GM21576 (cell line): Measurements from ENCODE around the gene NEGR1.

ENCODE experiments used
- ATAC-seq: cut with Tn5 transposase; IDR thresholded peaks from one replicate; pipeline ENCODE4 v1.9.1; 2021; ENCODE audit warnings: mild to moderate bottlenecking, moderate library complexity; ENCODE audit not compliant: unreplicated experiment

The NEGR1 gene

DNA sequence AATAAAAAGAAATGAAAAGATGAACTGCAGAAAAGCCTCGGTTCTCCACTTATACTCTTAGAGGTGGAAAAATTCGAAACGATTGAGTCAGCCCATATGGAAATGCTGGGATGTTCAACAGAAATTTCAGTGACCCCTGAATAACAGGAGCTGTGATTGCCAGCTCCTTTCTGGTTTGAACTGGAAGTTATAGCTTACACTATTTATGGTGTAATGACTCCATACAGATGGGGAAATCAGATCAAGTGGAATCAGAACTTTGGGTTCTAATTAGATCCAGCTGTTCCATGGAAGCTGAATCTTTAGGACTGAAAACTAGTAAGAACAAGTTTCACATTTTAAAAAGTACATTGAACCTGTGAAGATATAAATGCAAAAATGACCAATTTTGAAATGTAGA lies 632.2 kb downstream of the NEGR1 start:
- ATAC-seq: no peak

DNA sequence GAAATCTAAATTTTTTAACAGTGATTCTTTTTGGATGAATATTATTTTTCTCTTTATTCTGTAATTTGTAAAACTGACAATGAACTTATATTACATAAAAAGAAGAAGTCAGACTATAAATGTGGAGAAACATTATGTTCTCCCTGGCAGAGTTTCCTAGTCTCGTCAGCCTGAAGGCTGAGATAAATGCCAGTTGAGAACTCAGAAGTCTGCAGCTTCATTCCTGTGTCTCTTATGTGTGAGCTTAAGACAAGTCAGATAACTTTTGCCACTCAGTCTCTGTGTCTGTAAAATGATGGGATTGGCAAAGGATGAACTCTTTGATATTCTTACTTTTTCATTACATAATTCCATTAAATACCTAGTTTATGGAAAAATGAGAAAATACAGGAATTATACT lies 632.7 kb downstream of the NEGR1 start:
- no peak for ATAC-seq

- no peak for ATAC-seq
Observed at GRCh38 chr1:71647513-71648300, 634.6 kb downstream of the NEGR1 start.

GRCh38 chr1:71645015-71645414 lies 637.3 kb downstream of the NEGR1 start:
- no peak for ATAC-seq

DNA sequence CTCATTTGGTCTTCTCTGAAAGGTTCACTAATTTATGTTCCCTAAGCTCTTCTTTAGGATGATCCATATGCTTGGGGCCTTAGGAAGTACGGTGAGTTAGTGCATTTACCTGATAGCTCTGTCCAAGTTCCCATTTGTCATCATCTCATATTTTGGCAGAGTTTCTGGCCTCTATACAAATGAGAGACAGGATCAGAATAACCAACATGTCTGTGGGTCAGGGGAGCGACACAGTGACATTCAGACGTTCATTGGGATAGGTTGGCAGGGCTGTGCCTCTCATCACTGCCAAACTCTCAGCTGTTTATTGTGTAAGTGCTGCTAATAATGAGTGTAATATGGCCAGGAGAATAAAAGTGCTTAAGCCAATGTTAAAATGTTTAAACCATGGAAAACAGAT lies 640.4 kb downstream of the NEGR1 start:
- ATAC-seq: no peak

GRCh38 chr1:71640998-71641397 lies 641.3 kb downstream of the NEGR1 start:
- ATAC-seq: no peak

GRCh38 chr1:71640116-71640515 lies 642.2 kb downstream of the NEGR1 start:
- ATAC-seq: no peak

DNA sequence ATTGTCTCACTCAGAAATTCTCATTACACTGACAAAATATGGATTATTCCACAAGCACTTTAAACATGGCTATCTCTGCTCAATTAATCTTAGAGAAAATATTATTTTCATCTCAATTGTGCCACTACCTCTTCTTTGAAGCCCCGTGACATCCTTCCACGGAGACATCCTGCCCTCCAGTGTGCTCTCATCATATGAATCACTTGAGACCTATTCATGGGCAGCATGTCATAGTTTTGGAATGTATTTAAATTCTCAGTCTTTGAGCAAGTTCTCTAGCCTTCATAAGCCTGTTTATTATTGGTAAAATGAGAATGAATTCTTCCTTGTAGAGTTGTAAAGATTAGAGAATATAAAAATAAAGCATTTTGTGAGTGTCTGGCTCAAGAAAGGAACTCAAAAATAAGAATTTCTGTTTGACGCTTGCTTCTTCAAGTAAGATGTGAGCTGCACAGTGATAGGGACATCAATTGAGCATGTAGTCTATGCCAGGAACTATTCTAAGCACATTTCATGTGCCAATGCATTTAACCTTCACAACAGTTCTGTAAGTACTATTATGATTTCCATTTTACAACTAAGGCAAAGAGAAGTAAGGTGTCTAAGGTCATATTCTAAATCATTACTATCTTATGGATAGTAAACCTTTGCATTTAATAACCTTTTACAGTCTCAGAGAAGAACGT lies 644.1 kb downstream of the NEGR1 start:
- ATAC-seq: no peak

DNA sequence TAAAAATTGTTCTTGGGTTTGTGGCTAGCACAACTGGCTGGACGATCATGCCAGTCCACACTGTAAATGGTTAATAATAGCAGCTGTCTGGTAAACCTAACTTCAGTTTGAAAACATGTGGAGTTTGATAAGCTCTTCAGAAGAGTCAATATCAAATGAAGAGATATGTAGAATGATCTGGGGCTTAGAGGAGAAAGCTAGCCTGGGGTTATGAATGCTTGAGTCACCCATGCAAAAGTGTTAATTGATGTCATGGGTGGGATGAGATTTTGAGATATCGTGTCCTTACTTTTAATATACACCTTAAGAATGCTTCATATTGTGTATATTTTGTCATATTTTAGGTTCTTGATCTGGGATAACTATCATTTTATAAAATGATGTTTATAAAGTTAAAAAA lies 646.8 kb downstream of the NEGR1 start:
- no peak for ATAC-seq

- ATAC-seq: no peak
Observed at GRCh38 chr1:71634159-71634558, 648.2 kb downstream of the NEGR1 start.

GRCh38 chr1:71630073-71630472 lies 652.3 kb downstream of the NEGR1 start:
- ATAC-seq: no peak

GRCh38 chr1:71625004-71625403 lies 657.3 kb downstream of the NEGR1 start:
- ATAC-seq: no peak

- ATAC-seq: no peak
Observed at GRCh38 chr1:71623888-71624287, 658.5 kb downstream of the NEGR1 start.

DNA sequence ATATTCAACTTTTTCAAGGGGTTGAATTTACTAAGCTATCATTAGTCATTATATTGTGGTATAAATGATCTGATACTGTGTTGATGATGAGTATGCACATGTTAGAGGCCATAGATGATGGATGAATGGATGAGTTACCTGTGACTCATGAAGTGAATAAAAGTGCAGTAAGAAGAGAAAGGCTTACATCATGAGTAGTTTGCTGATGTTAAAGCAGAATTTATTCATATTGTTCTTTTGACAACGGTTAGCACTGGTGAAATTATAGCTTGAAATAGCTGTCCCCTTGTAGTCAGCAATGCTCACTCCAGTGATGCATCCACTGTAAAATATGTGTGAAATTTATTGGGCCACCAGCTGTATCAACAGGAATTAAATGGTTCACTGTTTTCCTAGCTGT lies 660.6 kb downstream of the NEGR1 start:
- no peak for ATAC-seq

DNA sequence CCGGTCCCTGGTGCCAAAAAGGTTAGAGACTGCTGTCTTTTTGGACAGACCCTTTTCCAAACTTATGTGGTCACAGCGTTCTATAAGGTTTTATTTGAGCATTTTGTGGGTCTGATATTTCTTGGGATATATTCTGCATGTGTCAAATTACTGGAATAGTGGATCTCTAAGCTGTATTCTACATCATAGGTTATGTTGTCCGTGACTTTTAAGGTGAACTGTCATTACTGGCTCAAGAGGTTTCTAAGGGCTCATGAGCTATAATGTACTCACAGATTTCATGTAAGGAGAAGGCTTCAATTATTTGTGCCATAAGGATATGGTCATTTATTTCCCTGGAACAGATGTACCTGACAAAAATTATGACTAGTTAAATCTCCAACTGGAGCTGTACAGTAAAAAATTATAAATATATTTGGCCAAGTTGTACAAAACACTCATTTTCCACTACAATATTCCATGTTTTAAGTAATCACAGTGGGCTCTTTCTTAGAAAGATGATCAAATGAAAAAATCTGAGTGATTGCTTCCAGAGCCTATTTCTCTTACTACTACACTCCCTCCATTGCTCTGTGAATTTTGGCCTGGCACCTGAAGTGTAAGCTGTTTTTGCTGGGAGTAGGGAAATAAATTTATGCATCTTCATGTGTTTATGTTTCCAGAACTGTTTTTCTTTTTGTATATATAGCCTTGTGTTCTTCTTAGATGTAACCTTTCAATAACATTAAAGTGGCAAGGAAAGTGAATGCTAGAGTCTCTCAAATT lies 663.4 kb downstream of the NEGR1 start:
- no peak for ATAC-seq

DNA sequence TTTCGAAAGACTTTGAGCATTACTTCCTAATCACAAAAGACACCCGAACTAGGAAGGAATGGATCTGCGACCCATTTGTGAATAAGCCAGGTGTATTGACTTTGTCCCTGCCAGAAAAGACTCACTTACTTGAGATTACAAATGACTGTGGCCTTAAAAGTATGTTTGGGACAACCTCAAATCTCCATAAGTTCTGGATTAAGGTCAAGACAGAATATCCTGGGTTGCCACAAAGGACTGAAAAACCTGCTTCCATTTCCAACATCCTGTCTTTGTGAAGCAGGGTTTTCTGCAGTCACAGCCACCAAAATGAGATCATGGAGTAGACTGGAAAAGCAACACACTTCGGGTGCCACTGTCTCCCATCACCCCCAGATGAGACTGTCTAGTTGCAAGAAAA lies 664.1 kb downstream of the NEGR1 start:
- no peak for ATAC-seq

- ATAC-seq: no peak
Observed at GRCh38 chr1:71610476-71610875, 671.9 kb downstream of the NEGR1 start.

- no peak for ATAC-seq
Observed at GRCh38 chr1:71603044-71603776, 679.1 kb downstream of the NEGR1 start.

DNA sequence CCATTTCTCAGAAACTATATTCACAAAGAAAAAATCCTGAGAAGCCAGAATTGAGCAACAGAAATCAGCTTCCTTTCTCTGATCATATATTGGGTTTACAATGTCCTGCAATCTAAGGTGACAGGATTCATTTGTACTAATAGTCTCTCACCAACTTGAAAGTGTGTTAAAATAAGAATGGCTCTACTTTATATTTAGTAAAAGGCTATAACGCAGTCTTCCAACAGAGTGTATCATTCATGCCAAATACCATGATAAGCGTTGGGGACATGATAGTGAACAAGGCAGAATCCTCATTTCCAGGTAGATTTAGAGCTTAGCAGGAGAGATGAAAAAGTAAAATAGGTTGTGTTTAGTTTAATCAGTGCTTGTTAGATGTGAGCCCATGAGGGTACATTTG lies 682.3 kb downstream of the NEGR1 start:
- ATAC-seq: no peak

GRCh38 chr1:71599306-71599705 lies 683.0 kb downstream of the NEGR1 start:
- ATAC-seq: no peak

DNA sequence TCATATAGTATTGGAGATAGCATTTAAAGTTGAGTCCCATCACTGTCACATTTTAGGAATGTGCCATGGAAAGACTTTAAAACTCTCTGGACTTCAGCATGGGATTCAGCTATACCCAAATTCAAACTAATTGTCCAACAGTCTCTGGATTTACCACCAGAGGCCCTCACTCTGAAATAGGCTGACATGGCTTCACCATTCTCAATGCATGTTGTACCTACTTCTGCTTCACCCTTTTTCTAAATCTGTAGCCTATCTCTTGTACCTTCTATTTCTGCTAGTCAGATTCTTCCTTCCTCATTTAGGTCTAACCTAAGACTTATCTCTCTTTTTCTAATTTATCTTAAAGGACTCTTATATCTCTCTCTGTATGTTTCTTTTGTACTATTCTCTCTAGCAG lies 688.8 kb downstream of the NEGR1 start:
- ATAC-seq: no peak
